K562 (cell line): ENCODE measurements around the gene UBASH3A.

Experiments
- CTCF ChIP-seq, 3 experiments: IDR thresholded peaks in 2 of 3; conservative IDR thresholded peaks in 1 of 3; 2 replicates each; pipeline ENCODE4 v1.5.1; 2011 to 2012; ENCODE audit warnings: low read length in 3 of 3, mild to moderate bottlenecking in 3 of 3, control low read depth in 2 of 3, improper control_type of control experiment in 1 of 3, inconsistent platforms in 1 of 3, low read depth in 1 of 3, mixed read lengths in 1 of 3, moderate library complexity in 1 of 3; ENCODE audit not compliant: insufficient read depth in 2 of 3
- E2F1 ChIP-seq: sonication (generic); formaldehyde crosslinking; IDR thresholded peaks from 2 replicates; pipeline ENCODE4 v1.8.1; 2023; ENCODE audit warnings: mild to moderate bottlenecking, missing genetic modification reagents, moderate library complexity
- EP300 ChIP-seq: IDR thresholded peaks from 2 replicates; pipeline ENCODE4 v1.6.1; 2012; ENCODE audit warnings: low read length, improper control_type of control experiment
- ESRRB ChIP-seq: fragments of 250-450 bp; sonication (Bioruptor Pico); IDR thresholded peaks from 2 replicates; pipeline ENCODE4 v1.5.0; 2020; ENCODE audit warnings: mild to moderate bottlenecking, moderate library complexity, borderline replicate concordance
- JUND ChIP-seq, 2 experiments: IDR thresholded peaks; 2 replicates in 1 of 2; 3 replicates in 1 of 2; pipeline ENCODE4 v1.6.1; 2011; ENCODE audit warnings: borderline replicate concordance in 2 of 2, low read depth in 2 of 2, low read length in 2 of 2, improper control_type of control experiment in 1 of 2, missing biosample characterization in 1 of 2, missing genetic modification characterization in 1 of 2, missing genetic modification reagents in 1 of 2
- POLR2A ChIP-seq: fragments of 450-650 bp; conservative IDR thresholded peaks from 2 replicates; pipeline ENCODE4 v1.6.1; 2016
- REST ChIP-seq, 2 experiments: fragments of 450-650 bp; formaldehyde crosslinking in 1 of 2; IDR thresholded peaks; 2 replicates each; pipeline versions ENCODE4 v1.4.0 to v1.6.1; 2014 to 2020; ENCODE audit warnings: mild to moderate bottlenecking in 2 of 2, borderline replicate concordance in 1 of 2, low read depth in 1 of 2
- SREBF1 ChIP-seq: fragments of 150-350 bp; IDR thresholded peaks from 2 replicates; pipeline ENCODE4 v1.6.1; 2014; ENCODE audit warnings: antibody characterized with exemption, low read depth, low read length, borderline replicate concordance
- TFE3 ChIP-seq: fragments of 450-650 bp; formaldehyde crosslinking; IDR thresholded peaks from 2 replicates; pipeline ENCODE4 v1.4.0; 2020; ENCODE audit warnings: mild to moderate bottlenecking, mixed read lengths
- ZBTB17 ChIP-seq: fragments of 450-650 bp; formaldehyde crosslinking; IDR thresholded peaks from 2 replicates; pipeline ENCODE4 v1.4.0; 2020; ENCODE audit warnings: mild to moderate bottlenecking
- ZBTB33 ChIP-seq: sonication (generic); formaldehyde crosslinking; IDR thresholded peaks from 2 replicates; pipeline ENCODE4 v1.8.1; 2023; ENCODE audit warnings: mild to moderate bottlenecking, missing genetic modification reagents
- ZHX1 ChIP-seq: fragments of 150-350 bp; conservative IDR thresholded peaks from 2 replicates; pipeline ENCODE4 v1.6.1; 2014; ENCODE audit warnings: low read length
- ZNF133 ChIP-seq: fragments of 250-450 bp; sonication (Bioruptor Pico); IDR thresholded peaks from 2 replicates; pipeline ENCODE4 v1.4.0; 2020; ENCODE audit warnings: mild to moderate bottlenecking

GRCh38 chr21:42403611-42404231 is at the start of gene UBASH3A:
- TF ChIP-seq EP300 (peak; percentile 84), SREBF1 (no peak), ESRRB (no peak), TFE3 (CRISPR knock-in tag) (no peak), CTCF (IDR thresholded peaks at IDR 0.05 in 2 of 3, conservative IDR thresholded peaks at IDR 0.05 in 1 of 3; ENCODE audit: insufficient read depth in 2 of 3, low read depth in 1 of 3, low read length in 3 of 3) (no peak), JUND (IDR thresholded peaks at IDR 0.05; ENCODE audit: borderline replicate concordance, low read depth, low read length) (0 out of 2 replicates have a peak, but pooled peaks have one; percentile 34), JUND (tag; IDR thresholded peaks at IDR 0.05; ENCODE audit: borderline replicate concordance, low read depth, low read length) (peak; percentile 22; the same call in 2 of the 3 replicates), ZHX1 (no peak), POLR2A (0 out of 2 replicates have a peak, but pooled peaks have one; percentile 32), REST (IDR thresholded peaks at IDR 0.05; ENCODE audit: borderline replicate concordance) (no peak), REST (CRISPR knock-in tag; IDR thresholded peaks at IDR 0.05; ENCODE audit: low read depth) (no peak), E2F1 (no peak), ZBTB33 (CRISPR knock-in tag) (no peak), ZBTB17 (CRISPR knock-in tag) (0 out of 2 replicates have a peak, but pooled peaks have one; percentile 40), ZNF133 (CRISPR knock-in tag) (no peak)
